Effector memory CD4-positive, alpha-beta T cell (primary cell): ENCODE measurements around the gene SPESP1.

Experiments
- DNase-seq, 3 donors: peaks; one replicate each; pipeline ENCODE4 v3.0.0-alpha.2; 2020
- H3K27ac ChIP-seq: 2 replicates; pipeline ENCODE4 v1.7.0; 2013; ENCODE audit warnings: mild to moderate bottlenecking, low read length, moderate library complexity; ENCODE audit not compliant: insufficient read depth, poor library complexity, severe bottlenecking
- H3K27me3 ChIP-seq: replicated peaks from 2 replicates; pipeline ENCODE4 v1.7.0; 2013; ENCODE audit warnings: mild to moderate bottlenecking, low read length; ENCODE audit not compliant: insufficient read depth, control insufficient read depth, poor library complexity, severe bottlenecking
- H3K36me3 ChIP-seq: 2 replicates; pipeline ENCODE4 v1.7.0; 2013; ENCODE audit warnings: mild to moderate bottlenecking, low read length, moderate library complexity; ENCODE audit not compliant: control insufficient read depth, insufficient read depth
- H3K4me1 ChIP-seq: 2 replicates; pipeline ENCODE4 v1.7.0; 2013; ENCODE audit warnings: low read length, mild to moderate bottlenecking; ENCODE audit not compliant: control insufficient read depth, insufficient read depth, poor library complexity, severe bottlenecking
- H3K4me3 ChIP-seq: 2 replicates; pipeline ENCODE4 v1.7.0; 2013; ENCODE audit warnings: low read length, low read depth, mild to moderate bottlenecking; ENCODE audit not compliant: insufficient read depth, poor library complexity, severe bottlenecking
- H3K9me3 ChIP-seq: 2 replicates; pipeline ENCODE4 v1.7.0; 2013; ENCODE audit warnings: mild to moderate bottlenecking, low read length, moderate library complexity; ENCODE audit not compliant: control insufficient read depth

Gene SPESP1

GRCh38 chr15:68979006-68979405 lies 48.7 kb downstream of the SPESP1 start:
- Histone ChIP-seq H3K9me3 (no peaks in the 10 kb centered on the region), H3K36me3 (no peaks in the 10 kb centered on the region), H3K4me1 (no peaks in the 10 kb centered on the region), H3K4me3 (no peak overlapping the region), H3K27ac (no peak overlapping the region), H3K27me3 (no peaks in the 10 kb centered on the region)
- no peak for DNase-seq

GRCh38 chr15:68979816-68980215 lies 49.5 kb downstream of the SPESP1 start:
- H3K4me3 ChIP-seq: no peak overlapping the region
- H3K4me1 ChIP-seq: no peaks in the 10 kb centered on the region
- DNase-seq: no peak
- H3K36me3 ChIP-seq: no peaks in the 10 kb centered on the region
- no peak overlapping the region for H3K27ac ChIP-seq
- H3K9me3 ChIP-seq: no peaks in the 10 kb centered on the region
- H3K27me3 ChIP-seq: no peaks in the 10 kb centered on the region

DNA sequence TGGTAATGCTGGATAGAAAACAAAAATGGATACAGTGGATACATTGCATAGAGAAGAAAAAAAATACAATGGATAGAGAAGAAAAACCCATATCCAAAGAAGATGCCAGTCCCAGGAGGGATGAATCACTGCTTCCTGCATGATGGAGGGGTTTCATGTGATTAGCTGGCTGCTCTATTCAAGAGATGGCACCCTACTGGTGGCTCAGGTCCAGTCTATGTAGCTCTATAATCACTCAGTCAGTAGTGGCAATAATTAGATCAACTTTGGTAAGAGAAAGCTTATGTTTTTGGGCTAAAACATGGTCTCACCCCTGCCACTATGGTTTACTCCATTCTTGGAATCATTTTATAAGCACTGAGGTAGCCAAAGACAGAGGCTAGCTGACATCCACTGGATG lies 50.5 kb downstream of the SPESP1 start:
- H3K27me3 ChIP-seq: no peaks in the 10 kb centered on the region
- H3K27ac ChIP-seq: no peak overlapping the region
- no peaks in the 10 kb centered on the region for H3K4me1 ChIP-seq
- H3K4me3 ChIP-seq: no peak overlapping the region
- H3K9me3 ChIP-seq: no peaks in the 10 kb centered on the region
- no peak for DNase-seq
- no peaks in the 10 kb centered on the region for H3K36me3 ChIP-seq

DNA sequence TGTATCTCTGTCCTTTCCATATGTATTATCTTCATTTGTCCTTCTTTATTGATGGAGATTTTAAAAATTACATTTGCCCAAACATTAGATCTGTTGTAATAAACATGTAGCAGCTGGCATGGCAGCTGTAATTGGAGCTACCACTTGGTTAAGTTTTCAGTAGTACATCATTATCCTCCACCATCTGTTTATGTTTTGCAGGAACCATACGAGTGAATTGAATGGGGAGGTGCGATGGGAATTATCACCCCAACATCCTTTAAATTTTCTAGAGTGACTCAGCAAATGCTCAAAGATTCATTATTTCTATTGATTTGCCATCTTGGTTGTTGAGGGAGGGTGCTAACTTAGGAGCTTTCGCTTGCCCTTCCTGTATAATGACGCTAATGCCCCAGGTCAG lies 51.6 kb downstream of the SPESP1 start:
- H3K4me1 ChIP-seq: no peaks in the 10 kb centered on the region
- no peak overlapping the region for H3K27ac ChIP-seq
- no peak for DNase-seq
- no peaks in the 10 kb centered on the region for H3K36me3 ChIP-seq
- no peak overlapping the region for H3K4me3 ChIP-seq
- no peaks in the 10 kb centered on the region for H3K27me3 ChIP-seq
- no peaks in the 10 kb centered on the region for H3K9me3 ChIP-seq

DNA sequence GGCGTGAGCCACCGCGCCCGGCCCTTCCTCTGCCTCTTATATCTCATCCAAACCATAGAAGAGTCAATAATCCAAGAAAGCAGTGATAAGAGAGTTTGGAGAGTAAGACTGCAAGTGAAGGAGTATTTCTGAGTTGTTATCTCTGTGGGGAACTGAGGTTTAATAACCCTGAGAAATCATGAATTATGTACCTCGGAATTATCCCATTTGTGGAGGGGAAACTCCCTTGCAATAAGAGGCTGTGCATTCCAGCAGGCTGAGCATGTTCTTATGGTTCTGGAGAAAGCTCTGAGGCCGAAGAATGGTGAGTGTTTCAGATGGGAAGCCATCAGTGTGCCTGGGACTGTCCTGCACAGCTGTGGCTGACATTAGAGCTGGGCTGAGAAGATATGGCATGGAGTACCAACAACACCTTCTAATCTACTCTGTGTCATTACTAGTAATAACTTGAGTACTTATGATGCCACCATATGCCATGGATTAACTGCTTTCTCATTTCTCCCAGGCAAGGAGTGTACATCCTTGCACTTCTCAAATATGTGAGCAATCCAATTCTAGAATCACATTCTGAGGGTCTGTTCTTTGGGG lies 52.7 kb downstream of the SPESP1 start:
- Histone ChIP-seq H3K9me3 (no peaks in the 10 kb centered on the region), H3K4me1 (no peaks in the 10 kb centered on the region), H3K27ac (no peak overlapping the region), H3K27me3 (no peaks in the 10 kb centered on the region), H3K4me3 (no peak overlapping the region), H3K36me3 (no peaks in the 10 kb centered on the region)
- no peak for DNase-seq

DNA sequence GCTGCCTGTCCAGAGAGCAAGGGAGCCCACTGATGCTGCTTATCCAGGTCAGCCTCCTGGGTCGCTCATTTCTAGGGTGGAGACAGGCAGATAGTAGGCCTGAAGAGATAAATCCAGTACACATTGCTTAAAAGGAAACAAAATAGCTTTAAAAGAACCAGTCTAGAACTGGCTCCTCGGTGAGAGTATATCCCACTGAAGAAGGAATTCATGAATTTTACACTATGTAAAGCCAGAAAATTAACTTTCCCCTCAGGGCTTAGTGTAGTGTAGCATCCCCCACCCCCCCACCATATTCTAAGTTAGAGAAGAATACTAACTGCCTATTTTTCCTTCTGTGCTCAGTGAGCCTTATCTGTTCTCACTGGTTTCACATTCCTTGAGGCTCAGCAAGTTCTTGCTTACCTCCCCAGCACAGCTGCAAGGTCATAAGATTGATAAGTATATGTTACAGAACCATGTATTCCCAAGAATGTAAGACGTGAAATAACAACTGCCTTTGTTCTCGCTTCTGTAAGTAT lies 53.7 kb downstream of the SPESP1 start:
- no peaks in the 10 kb centered on the region for H3K4me1 ChIP-seq
- no peaks in the 10 kb centered on the region for H3K36me3 ChIP-seq
- no peaks in the 10 kb centered on the region for H3K9me3 ChIP-seq
- H3K4me3 ChIP-seq: no peak overlapping the region
- H3K27ac ChIP-seq: no peak overlapping the region
- DNase-seq: no peak
- no peaks in the 10 kb centered on the region for H3K27me3 ChIP-seq

DNA sequence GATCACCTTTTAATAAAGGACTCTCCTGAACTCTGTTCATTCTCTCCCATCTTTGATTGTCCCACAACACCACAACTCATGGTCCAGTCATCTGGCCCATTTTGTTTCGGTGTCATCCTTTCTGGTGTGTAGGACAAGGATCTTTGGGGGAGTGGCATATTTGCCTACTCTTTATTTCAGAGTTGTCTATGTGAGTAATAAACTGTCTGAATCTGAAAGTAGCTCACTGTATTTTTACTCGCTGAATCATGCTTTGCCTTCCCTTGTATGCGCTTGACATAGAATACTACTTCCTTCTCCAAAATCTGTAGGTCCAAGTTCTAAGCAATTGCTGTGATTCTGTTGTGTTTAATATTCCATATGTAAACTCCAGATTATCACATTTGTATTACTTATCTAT lies 54.3 kb downstream of the SPESP1 start:
- H3K27me3 ChIP-seq: no peaks in the 10 kb centered on the region
- H3K4me1 ChIP-seq: no peaks in the 10 kb centered on the region
- H3K9me3 ChIP-seq: no peaks in the 10 kb centered on the region
- no peak overlapping the region for H3K4me3 ChIP-seq
- H3K27ac ChIP-seq: no peak overlapping the region
- DNase-seq: no peak
- H3K36me3 ChIP-seq: no peaks in the 10 kb centered on the region

GRCh38 chr15:68985361-68985891 lies 55.1 kb downstream of the SPESP1 start:
- H3K4me1 ChIP-seq: no peaks in the 10 kb centered on the region
- no peaks in the 10 kb centered on the region for H3K36me3 ChIP-seq
- H3K27me3 ChIP-seq: peaks cover 4% of the 10 kb centered on the region
- no peak for DNase-seq
- H3K9me3 ChIP-seq: no peaks in the 10 kb centered on the region
- H3K27ac ChIP-seq: no peak overlapping the region
- no peak overlapping the region for H3K4me3 ChIP-seq

GRCh38 chr15:68986322-68986721 lies 56.0 kb downstream of the SPESP1 start:
- no peaks in the 10 kb centered on the region for H3K4me1 ChIP-seq
- no peaks in the 10 kb centered on the region for H3K9me3 ChIP-seq
- no peak for DNase-seq
- peaks cover 4% of the 10 kb centered on the region for H3K27me3 ChIP-seq
- no peak overlapping the region for H3K4me3 ChIP-seq
- no peak overlapping the region for H3K27ac ChIP-seq
- no peaks in the 10 kb centered on the region for H3K36me3 ChIP-seq

DNA sequence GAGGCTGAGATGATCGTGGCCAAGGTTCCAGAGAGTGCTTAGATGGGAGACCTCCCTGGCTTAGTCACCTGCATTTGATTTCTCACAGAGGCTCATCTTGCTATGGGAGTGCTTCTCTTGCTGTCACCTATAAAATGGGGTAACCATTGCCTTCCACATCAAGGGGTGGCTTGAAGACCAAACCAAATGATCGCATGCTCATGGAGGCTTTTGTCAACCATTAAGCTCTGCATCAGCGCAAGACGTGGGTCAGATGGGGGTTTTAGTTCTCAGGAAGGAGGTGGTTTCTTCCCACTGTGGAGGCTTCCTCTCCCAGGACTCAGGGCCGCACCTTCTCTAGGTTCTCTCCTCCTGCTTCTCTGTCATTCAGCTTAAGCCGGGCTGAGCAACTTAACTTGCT lies 56.8 kb downstream of the SPESP1 start:
- Histone ChIP-seq H3K36me3 (no peaks in the 10 kb centered on the region), H3K4me3 (no peak overlapping the region), H3K27me3 (peaks cover 4% of the 10 kb centered on the region), H3K27ac (no peak overlapping the region), H3K9me3 (no peaks in the 10 kb centered on the region), H3K4me1 (no peaks in the 10 kb centered on the region)
- DNase-seq: no peak
